K562 (cell line): ENCODE results near the gene KLRC3. TPM values are rescaled to one million over a fixed set of nuclear protein-coding genes. Genes with fewer than 3 reads are reported as not detected.
"Not testable (repeated sequence)": the region's sequence is repeated elsewhere in the genome, so short reads cannot be mapped to it uniquely, and the experiment has no call there.

ENCODE experiments used
- REST ChIP-seq, 2 experiments: fragments of 450-650 bp; formaldehyde crosslinking in 1 of 2; IDR thresholded peaks; 2 replicates each; pipeline versions ENCODE4 v1.4.0 to v1.6.1; 2014 to 2020; ENCODE audit warnings: mild to moderate bottlenecking in 2 of 2, borderline replicate concordance in 1 of 2, low read depth in 1 of 2
- polyA plus RNA-seq, 8 experiments: library from polyadenylated mRNA; depleted of rRNA in 4 of 8; stranded (reverse) in 5 of 8; unstranded in 3 of 8; fragments of >200 nt; fragmentation: Nextera tagmentation in 2 of 8; fragmentation: Illumina TruSeq in 1 of 8; extraction: Ambion mirVana in 2 of 8; extraction: Trizol in 1 of 8; gene quantifications; 2 replicates each; pipeline versions ENCODE4 v1.2.1 to v1.2.3, GENCODE V29; 2011 to 2014; ENCODE audit warnings: inconsistent platforms in 1 of 8, missing spikeins in 1 of 8
- total RNA-seq, 7 experiments: library from RNA; depleted of rRNA in 6 of 7; stranded (reverse); fragments of >200 nt in 6 of 7; fragmentation: Illumina TruSeq in 2 of 7; extraction: Trizol in 2 of 7; gene quantifications; 2 replicates each; pipeline versions ENCODE4 v1.2.1 to v1.2.3, GENCODE V29; 2011 to 2021; ENCODE audit warnings: low replicate concordance in 1 of 7

Gene KLRC3
- total and polyA plus RNA-seq, 9 of the 15 experiments (the other 6 are each of a cell fraction or from before 2014, with no cell fraction given), result 0.09 to 0.32 (median 0.18) TPM; not detected in 5

- peak; percentile 59 for TF ChIP-seq REST (IDR thresholded peaks at IDR 0.05; ENCODE audit: borderline replicate concordance)
- TF ChIP-seq REST (CRISPR knock-in tag; IDR thresholded peaks at IDR 0.05; ENCODE audit: low read depth), result not testable (repeated sequence)
- TF ChIP-seq, all 486 proteins: peak for 3; not testable (repeated sequence) for 483
Observed at GRCh38 chr12:10371893-10372535, 48.4 kb downstream of the KLRC3 start (continued).
